HepG2 (cell line): ENCODE results near the gene SIVA1. TPM values are rescaled to one million over a fixed set of nuclear protein-coding genes. Genes with fewer than 3 reads are reported as not detected.
A peak's percentile ranks its signal among the peaks of the same experiment; 100 is the strongest.

Experiments used
- AGO2 ChIP-seq: fragments of 200-400 bp; formaldehyde crosslinking; optimal IDR thresholded peaks from 2 replicates; pipeline ENCODE3; 2017; ENCODE audit warnings: mild to moderate bottlenecking, low read depth, low read length, moderate library complexity
- ARHGAP35 ChIP-seq: sonication (generic); formaldehyde crosslinking; IDR thresholded peaks from 2 replicates; pipeline ENCODE4 v1.9.0; 2022; ENCODE audit warnings: mild to moderate bottlenecking, inconsistent platforms, moderate library complexity, missing genetic modification reagents, borderline replicate concordance
- ARNT ChIP-seq: fragments of 450-650 bp; IDR thresholded peaks from 2 replicates; pipeline ENCODE4 v1.6.1; 2017
- BCL6 ChIP-seq: IDR thresholded peaks from 2 replicates; pipeline ENCODE4 v1.6.1; 2016; ENCODE audit warnings: missing genetic modification reagents, missing compliant biosample characterization
- CENPX ChIP-seq: sonication (generic); formaldehyde crosslinking; IDR thresholded peaks from 2 replicates; pipeline ENCODE4 v1.9.0; 2021; ENCODE audit warnings: mild to moderate bottlenecking, missing genetic modification reagents, moderate library complexity
- FOXO1 ChIP-seq: sonication (generic); formaldehyde crosslinking; IDR thresholded peaks from 2 replicates; pipeline ENCODE4 v1.4.0; 2020; ENCODE audit warnings: missing genetic modification reagents
- IRF2 ChIP-seq: IDR thresholded peaks from 2 replicates; pipeline ENCODE4 v1.6.1; 2018; ENCODE audit warnings: missing genetic modification reagents, missing compliant biosample characterization
- KAT2B ChIP-seq: fragments of 150-350 bp; IDR thresholded peaks from 2 replicates; pipeline ENCODE4 v1.6.1; 2014; ENCODE audit warnings: low read depth, low read length, borderline replicate concordance
- KLF15 ChIP-seq: sonication (generic); formaldehyde crosslinking; IDR thresholded peaks from 2 replicates; pipeline ENCODE4 v1.8.1; 2023; ENCODE audit warnings: borderline replicate concordance, mild to moderate bottlenecking, inconsistent platforms, missing genetic modification reagents, mixed read lengths
- MYC ChIP-seq: sonication (generic); formaldehyde crosslinking; IDR thresholded peaks from 2 replicates; pipeline ENCODE4 v1.9.0; 2021; ENCODE audit warnings: missing genetic modification reagents, borderline replicate concordance
- NFYC ChIP-seq: IDR thresholded peaks from 2 replicates; pipeline ENCODE4 v1.6.1; 2016; ENCODE audit warnings: missing genetic modification reagents, missing compliant biosample characterization
- PHF8 ChIP-seq: sonication (generic); formaldehyde crosslinking; IDR thresholded peaks from 2 replicates; pipeline ENCODE4 v1.5.0; 2020; ENCODE audit warnings: missing genetic modification reagents
- POLR2AphosphoS2 ChIP-seq: IDR thresholded peaks from 2 replicates; pipeline ENCODE4 v1.6.1; 2011; ENCODE audit warnings: low read depth, low read length, improper control_type of control experiment
- RFX3 ChIP-seq: IDR thresholded peaks from 2 replicates; pipeline ENCODE4 v1.6.1; 2016; ENCODE audit warnings: missing biosample characterization, missing genetic modification reagents
- SIX1 ChIP-seq: sonication (generic); formaldehyde crosslinking; IDR thresholded peaks from 2 replicates; pipeline ENCODE4 v1.4.0; 2020; ENCODE audit warnings: missing genetic modification reagents, borderline replicate concordance
- SMAD1 ChIP-seq: sonication (generic); formaldehyde crosslinking; IDR thresholded peaks from 2 replicates; pipeline ENCODE4 v1.4.0; 2020; ENCODE audit warnings: missing genetic modification reagents, low read depth, mild to moderate bottlenecking, borderline replicate concordance
- SP140L ChIP-seq: sonication (generic); formaldehyde crosslinking; IDR thresholded peaks from 2 replicates; pipeline ENCODE4 v1.4.0; 2020; ENCODE audit warnings: missing genetic modification reagents, borderline replicate concordance
- SRSF1 ChIP-seq: fragments of 200-400 bp; formaldehyde crosslinking; optimal IDR thresholded peaks from 2 replicates; pipeline ENCODE3; 2017; ENCODE audit warnings: mild to moderate bottlenecking, low read depth, low read length, moderate library complexity
- TAF1 ChIP-seq: sonication (generic); formaldehyde crosslinking; IDR thresholded peaks from 2 replicates; pipeline ENCODE4 v1.4.0; 2020; ENCODE audit warnings: missing genetic modification reagents
- TBL1XR1 ChIP-seq: fragments of 150-350 bp; IDR thresholded peaks from 2 replicates; pipeline ENCODE4 v1.6.1; 2014; ENCODE audit warnings: borderline replicate concordance, low read length; ENCODE audit not compliant: partially characterized antibody
- ZFP36L2 ChIP-seq: sonication (generic); formaldehyde crosslinking; IDR thresholded peaks from 2 replicates; pipeline ENCODE4 v1.4.0; 2020; ENCODE audit warnings: missing genetic modification reagents
- ZFP41 ChIP-seq: sonication (generic); formaldehyde crosslinking; IDR thresholded peaks from 2 replicates; pipeline ENCODE4 v1.4.0; 2020; ENCODE audit warnings: mild to moderate bottlenecking, missing genetic modification reagents, borderline replicate concordance
- ZNF446 ChIP-seq: sonication (generic); formaldehyde crosslinking; IDR thresholded peaks from 2 replicates; pipeline ENCODE4 v1.5.0; 2020; ENCODE audit warnings: mild to moderate bottlenecking, missing genetic modification reagents
- ZNF501 ChIP-seq: sonication (generic); formaldehyde crosslinking; IDR thresholded peaks from 2 replicates; pipeline ENCODE4 v1.5.1; 2020; ENCODE audit warnings: mild to moderate bottlenecking, moderate library complexity, missing genetic modification reagents
- ZNF619 ChIP-seq: sonication (generic); formaldehyde crosslinking; IDR thresholded peaks from 2 replicates; pipeline ENCODE4 v1.4.0; 2020; ENCODE audit warnings: mild to moderate bottlenecking, missing genetic modification reagents
- ZNF773 ChIP-seq: sonication (generic); formaldehyde crosslinking; IDR thresholded peaks from 2 replicates; pipeline ENCODE4 v1.4.0; 2020; ENCODE audit warnings: missing genetic modification reagents, borderline replicate concordance
- polyA plus RNA-seq, 8 experiments: library from polyadenylated mRNA; depleted of rRNA in 3 of 8; stranded (reverse) in 7 of 8; unstranded in 1 of 8; fragments of >200 nt; fragmentation: Illumina TruSeq in 4 of 8; extraction: Trizol in 4 of 8; gene quantifications; 2 replicates each; pipeline versions ENCODE4 v1.2.1 to v1.2.3, GENCODE V29; 2011 to 2016; ENCODE audit warnings: low read depth in 4 of 8, missing spikeins in 1 of 8, mixed read lengths in 1 of 8; ENCODE audit not compliant: insufficient read depth in 1 of 8
- total RNA-seq, 5 experiments: library from RNA; depleted of rRNA; stranded (reverse); fragments of >200 nt; fragmentation: Illumina TruSeq; extraction: Trizol; gene quantifications; 2 replicates each; pipeline ENCODE4 v1.2.3, GENCODE V29; 2016; ENCODE audit warnings: low read depth in 1 of 5
- TF ChIP-seq, protein P1 (sequence below): IDR thresholded peaks from 2 replicates; pipeline ENCODE4 v1.6.1; 2016
- TF ChIP-seq, protein P2 (sequence below): IDR thresholded peaks from 2 replicates; pipeline ENCODE4 v1.6.1; 2016; ENCODE audit warnings: mild to moderate bottlenecking, missing biosample characterization, missing genetic modification reagents
- TF ChIP-seq, protein P3 (sequence below): sonication (generic); formaldehyde crosslinking; IDR thresholded peaks from 2 replicates; pipeline ENCODE4 v1.5.0; 2020; ENCODE audit warnings: missing genetic modification reagents

Gene SIVA1
- total and polyA plus RNA-seq, 2 of the 13 experiments (the other 11 are each of a cell fraction or from before 2014, with no cell fraction given): 123 to 186 TPM

DNA sequence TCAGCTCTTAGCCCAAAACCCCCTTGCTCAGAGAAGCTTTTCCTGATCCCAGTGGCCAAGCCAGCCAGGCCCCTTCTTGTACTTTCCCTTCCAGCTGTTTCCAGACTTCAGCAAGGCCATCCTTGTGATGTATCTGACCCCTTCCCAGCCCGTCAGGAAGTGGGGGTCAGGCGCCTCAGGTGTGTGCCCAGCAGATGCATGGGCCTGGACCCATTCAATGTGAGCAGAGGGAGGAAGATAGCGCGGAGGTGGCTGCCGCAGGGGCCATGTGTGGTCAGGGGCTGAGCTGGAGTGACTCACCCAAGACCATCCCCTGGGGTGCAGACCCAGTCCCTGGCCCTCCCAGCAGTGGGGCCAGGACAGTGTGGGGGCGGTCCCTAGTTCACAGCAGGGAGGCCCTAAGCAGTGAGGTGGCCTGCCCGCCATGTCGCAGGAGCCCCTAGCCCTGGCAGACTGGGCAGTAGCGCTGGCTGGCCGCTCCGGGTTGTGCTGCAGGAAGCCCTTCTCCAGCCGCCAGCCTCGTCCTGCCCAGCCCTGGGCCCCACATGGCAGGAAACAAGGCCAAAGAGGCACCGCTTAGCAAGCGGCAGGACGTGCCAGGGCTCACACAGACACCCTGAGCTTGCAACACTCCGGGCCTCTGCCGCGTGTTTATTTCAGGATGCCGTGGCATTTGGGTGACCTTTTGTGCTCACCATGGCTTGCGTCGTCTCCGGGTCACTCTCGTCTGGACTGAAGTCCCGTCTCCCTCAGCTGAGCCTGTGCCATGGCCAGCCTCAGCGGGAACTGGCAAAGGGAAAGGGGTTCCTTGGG, 16.9 kb upstream of the SIVA1 start (continued):
- TF ChIP-seq TAF1 (CRISPR knock-in tag): peak; percentile 38; the same call in 1 of the 2 replicates
- TF ChIP-seq, protein P1, sequence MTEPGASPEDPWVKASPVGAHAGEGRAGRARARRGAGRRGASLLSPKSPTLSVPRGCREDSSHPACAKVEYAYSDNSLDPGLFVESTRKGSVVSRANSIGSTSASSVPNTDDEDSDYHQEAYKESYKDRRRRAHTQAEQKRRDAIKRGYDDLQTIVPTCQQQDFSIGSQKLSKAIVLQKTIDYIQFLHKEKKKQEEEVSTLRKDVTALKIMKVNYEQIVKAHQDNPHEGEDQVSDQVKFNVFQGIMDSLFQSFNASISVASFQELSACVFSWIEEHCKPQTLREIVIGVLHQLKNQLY (CRISPR knock-in tag): peak; percentile 93
- peak; percentile 30; the same call in 1 of the 2 replicates for TF ChIP-seq RFX3
- peak; percentile 88; the same call in 1 of the 2 replicates for TF ChIP-seq ZNF619
- TF ChIP-seq CENPX (CRISPR knock-in tag): no peak
- TF ChIP-seq, protein P2, sequence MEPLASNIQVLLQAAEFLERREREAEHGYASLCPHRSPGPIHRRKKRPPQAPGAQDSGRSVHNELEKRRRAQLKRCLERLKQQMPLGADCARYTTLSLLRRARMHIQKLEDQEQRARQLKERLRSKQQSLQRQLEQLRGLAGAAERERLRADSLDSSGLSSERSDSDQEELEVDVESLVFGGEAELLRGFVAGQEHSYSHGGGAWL (CRISPR knock-in tag): 0 out of 2 replicates have a peak, but pooled peaks have one; percentile 61
- peak; percentile 76 for TF ChIP-seq BCL6 (CRISPR knock-in tag)
- peak; percentile 79; the same call in 1 of the 2 replicates for TF ChIP-seq ZNF446 (CRISPR knock-in tag)
- TF ChIP-seq TBL1XR1: no peak
- TF ChIP-seq ARHGAP35 (CRISPR knock-in tag): peak; percentile 89; the same call in 1 of the 2 replicates
- no peak for TF ChIP-seq SRSF1
- TF ChIP-seq ZFP41 (CRISPR knock-in tag): peak; percentile 92; the same call in 1 of the 2 replicates
- TF ChIP-seq KLF15 (CRISPR knock-in tag): no peak
- peak; percentile 46; the same call in 1 of the 2 replicates for TF ChIP-seq PHF8 (CRISPR knock-in tag)
- peak; percentile 54; the same call in 1 of the 2 replicates for TF ChIP-seq SIX1
- no peak for TF ChIP-seq ZNF773 (CRISPR knock-in tag)
- no peak for TF ChIP-seq ARNT
- no peak; the same call in 1 of the 2 replicates for TF ChIP-seq SMAD1 (CRISPR knock-in tag)
- peak; percentile 99 for TF ChIP-seq MYC (CRISPR knock-in tag)
- TF ChIP-seq, protein P3, sequence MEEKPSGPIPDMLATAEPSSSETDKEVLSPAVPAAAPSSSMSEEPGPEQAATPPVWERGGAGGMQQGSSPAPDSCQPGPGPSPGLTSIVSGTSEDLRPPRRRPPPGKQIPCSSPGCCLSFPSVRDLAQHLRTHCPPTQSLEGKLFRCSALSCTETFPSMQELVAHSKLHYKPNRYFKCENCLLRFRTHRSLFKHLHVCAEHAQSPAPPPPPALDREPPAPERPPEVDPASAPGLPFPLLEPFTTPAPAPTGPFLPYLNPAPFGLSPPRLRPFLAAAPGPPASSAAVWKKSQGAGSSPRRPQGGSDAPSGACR (CRISPR knock-in tag): peak; percentile 86
- peak; percentile 95 for TF ChIP-seq IRF2 (CRISPR knock-in tag)
- no peak for TF ChIP-seq KAT2B
- no peak for TF ChIP-seq POLR2AphosphoS2
- TF ChIP-seq AGO2: peak; percentile 55
- TF ChIP-seq ZFP36L2 (CRISPR knock-in tag): peak; percentile 65; the same call in 1 of the 2 replicates
- peak; percentile 86 for TF ChIP-seq ZNF501 (CRISPR knock-in tag)
- peak; percentile 97 for TF ChIP-seq FOXO1 (CRISPR knock-in tag)
- TF ChIP-seq SP140L (CRISPR knock-in tag): 0 out of 2 replicates have a peak, but pooled peaks have one; percentile 21
- TF ChIP-seq NFYC: peak; percentile 52; the same call in 1 of the 2 replicates
